ENCODE data around the gene OXSM. TPM values are rescaled to one million over a fixed set of nuclear protein-coding genes. Genes with fewer than 3 reads are reported as not detected.

The OXSM gene
- polyA plus RNA-seq, 10 donors, result 9.5 to 12.8 (median 11.7) TPM

- DNase-seq, result no peak
Observed at GRCh38 chr3:25789209-25789595, 688 bp upstream of the OXSM start.

GRCh38 chr3:25801786-25802185, 11.9 kb downstream of the OXSM start:
- DNase-seq, result no peak

GRCh38 chr3:25803833-25804232, 13.9 kb downstream of the OXSM start:
- no peak for DNase-seq

GRCh38 chr3:25804676-25805075, 14.8 kb downstream of the OXSM start:
- DNase-seq, result no peak

- DNase-seq, result no peak
Observed at GRCh38 chr3:25812644-25813043, 22.8 kb downstream of the OXSM start.

- no peak for DNase-seq
Observed at GRCh38 chr3:25817107-25817506, 27.2 kb downstream of the OXSM start.

- DNase-seq, result no peak
Observed at GRCh38 chr3:25817638-25818037, 27.7 kb downstream of the OXSM start.

- DNase-seq, result no peak
Observed at GRCh38 chr3:25818335-25818734, 28.4 kb downstream of the OXSM start.

GRCh38 chr3:25820366-25820765, 30.5 kb downstream of the OXSM start:
- peak in 2 of 3 donors; percentile 31 to 74 for DNase-seq

- DNase-seq, result no peak
Observed at GRCh38 chr3:25820816-25821486, 31.1 kb downstream of the OXSM start.

GRCh38 chr3:25821746-25822573, 32.1 kb downstream of the OXSM start:
- DNase-seq, result no peak

- no peak for DNase-seq
Observed at GRCh38 chr3:25823314-25823713, 33.4 kb downstream of the OXSM start.

GRCh38 chr3:25826510-25826909, 36.6 kb downstream of the OXSM start:
- DNase-seq, result no peak

GRCh38 chr3:25830373-25831280, 40.7 kb downstream of the OXSM start:
- peak in 2 of 3 donors; percentile 27 to 72 for DNase-seq

- peak in 1 of 3 donors; percentile 50 for DNase-seq
Observed at GRCh38 chr3:25831578-25831977, 41.7 kb downstream of the OXSM start.

- DNase-seq, result no peak
Observed at GRCh38 chr3:25834346-25834745, 44.5 kb downstream of the OXSM start.

- no peak for DNase-seq
Observed at GRCh38 chr3:25836579-25836978, 46.7 kb downstream of the OXSM start.

GRCh38 chr3:25837038-25837437, 47.1 kb downstream of the OXSM start:
- DNase-seq, result no peak

GRCh38 chr3:25840099-25840498, 50.2 kb downstream of the OXSM start:
- DNase-seq, result no peak

GRCh38 chr3:25843332-25843731, 53.4 kb downstream of the OXSM start:
- DNase-seq, result peak in 2 of 3 donors; percentile 35 to 57

All from muscle of back (tissue), 11 donors.